Endothelial cell of umbilical vein (primary cell): ENCODE data around the gene LDLRAD3. TPM values are rescaled to one million over a fixed set of nuclear protein-coding genes. Genes with fewer than 3 reads are reported as not detected.

ENCODE experiments used
- BruUV-seq: library from RNA; stranded (reverse); fragments of 400-500 nt; replicated peaks from 2 replicates; lab custom pipeline; 2021; lab: Mats Ljungman, UMichigan
- CTCF ChIA-PET: fragments of 300-600, 350-600 bp; sonication (Branson Sonifier 250); formaldehyde crosslinking; loops from one replicate; lab custom pipeline; 2021; ENCODE audit warnings: antibody characterized with exemption, inconsistent platforms; lab: Charles Lee
- POLR2A ChIA-PET: fragments of 300-600, 350-600 bp; sonication (Branson Sonifier 250); formaldehyde crosslinking; loops from one replicate; lab custom pipeline; 2021; ENCODE audit warnings: antibody characterized with exemption, inconsistent platforms; lab: Charles Lee
- DNase-seq: peaks from one replicate; pipeline ENCODE4 v3.0.0-alpha.2; 2011; ENCODE audit warnings: low read depth, low spot score
- FAIRE-seq: peaks from 2 replicates; lab custom pipeline; 2011; peaks lifted over from hg19 to GRCh38; lab: Jason Lieb, UNC
- H2AFZ ChIP-seq: 2 replicates; pipeline ENCODE4 v1.6.0; 2012; ENCODE audit warnings: low read depth, low read length, control low read depth, inconsistent platforms
- H3K27ac ChIP-seq: 2 replicates; pipeline ENCODE4 v1.5.1; 2011; ENCODE audit warnings: low read depth, mild to moderate bottlenecking, control low read depth, low read length, moderate library complexity; ENCODE audit not compliant: insufficient read depth
- H3K27me3 ChIP-seq, 2 experiments: 2 replicates each; pipeline versions ENCODE4 v1.6.0 to v1.6.1; 2011; ENCODE audit warnings: low read length in 2 of 2, mixed read lengths in 1 of 2; ENCODE audit not compliant: control insufficient read depth in 2 of 2, insufficient read depth in 2 of 2
- H3K36me3 ChIP-seq, 2 experiments: 2 replicates in 1 of 2; 3 replicates in 1 of 2; pipeline ENCODE4 v1.5.1; 2011; ENCODE audit warnings: low read length in 2 of 2, mild to moderate bottlenecking in 1 of 2, moderate library complexity in 1 of 2; ENCODE audit not compliant: control insufficient read depth in 2 of 2, insufficient read depth in 2 of 2; ENCODE audit errors: extremely low read depth in 1 of 2
- H3K4me1 ChIP-seq: 3 replicates; pipeline ENCODE4 v1.5.1; 2011; ENCODE audit warnings: mild to moderate bottlenecking, low read length; ENCODE audit not compliant: control insufficient read depth, insufficient read depth; ENCODE audit errors: extremely low read depth
- H3K4me2 ChIP-seq: 2 replicates; pipeline ENCODE4 v1.6.1; 2011; ENCODE audit warnings: low read length, control low read depth, mixed read lengths; ENCODE audit not compliant: insufficient read depth
- H3K4me3 ChIP-seq, 3 experiments: fragments of 200-600 bp in 1 of 3; sonication (generic), shearing (Covaris generic) in 1 of 3; replicated peaks in 1 of 3; 2 replicates each; pipeline ENCODE4 v1.5.1; 2011 to 2016; ENCODE audit warnings: control low read depth in 3 of 3, low read length in 3 of 3, mild to moderate bottlenecking in 2 of 3, inconsistent platforms in 1 of 3, low read depth in 1 of 3, moderate library complexity in 1 of 3; ENCODE audit not compliant: insufficient read depth in 1 of 3
- H3K79me2 ChIP-seq: 2 replicates; pipeline ENCODE4 v1.6.0; 2012; ENCODE audit warnings: low read length, inconsistent platforms; ENCODE audit not compliant: control insufficient read depth, insufficient read depth
- H3K9ac ChIP-seq: replicated peaks from 2 replicates; pipeline ENCODE3; 2011; ENCODE audit warnings: low read length, control low read depth; ENCODE audit not compliant: insufficient read depth; ENCODE audit errors: extremely low read depth
- H3K9me1 ChIP-seq: replicated peaks from 3 replicates; pipeline ENCODE4 v1.6.0; 2011; ENCODE audit warnings: mild to moderate bottlenecking, low read length; ENCODE audit not compliant: control insufficient read depth, insufficient read depth; ENCODE audit errors: extremely low read depth
- H3K9me3 ChIP-seq: replicated peaks from 2 replicates; pipeline ENCODE4 v1.5.1; 2012; ENCODE audit warnings: low read length, inconsistent platforms; ENCODE audit not compliant: control insufficient read depth, insufficient read depth
- H4K20me1 ChIP-seq: replicated peaks from 2 replicates; pipeline ENCODE3; 2011; ENCODE audit warnings: mild to moderate bottlenecking, low read length; ENCODE audit not compliant: control insufficient read depth, insufficient read depth; ENCODE audit errors: extremely low read depth
- EZH2 ChIP-seq: IDR thresholded peaks from 2 replicates; pipeline ENCODE4 v1.6.1; 2012; ENCODE audit warnings: borderline replicate concordance, low read depth, mild to moderate bottlenecking, moderate library complexity, low read length, inconsistent platforms; ENCODE audit not compliant: severe bottlenecking
- FOS ChIP-seq: IDR thresholded peaks from 2 replicates; pipeline ENCODE4 v1.6.1; 2011; ENCODE audit warnings: mild to moderate bottlenecking, low read length, moderate library complexity, borderline replicate concordance; ENCODE audit not compliant: insufficient read depth
- GATA2 ChIP-seq: IDR thresholded peaks from 2 replicates; pipeline ENCODE4 v1.7.0; 2011; ENCODE audit warnings: low read depth, mild to moderate bottlenecking, moderate library complexity, mixed read lengths, low read length; ENCODE audit not compliant: insufficient read length, insufficient read depth
- JUN ChIP-seq: IDR thresholded peaks from 2 replicates; pipeline ENCODE4 v1.6.1; 2011; ENCODE audit warnings: borderline replicate concordance, low read depth; ENCODE audit not compliant: insufficient read length, insufficient read depth
- MAX ChIP-seq: IDR thresholded peaks from 2 replicates; pipeline ENCODE4 v1.6.1; 2011; ENCODE audit not compliant: insufficient read depth, insufficient read length
- MYC ChIP-seq: IDR thresholded peaks from one replicate; pipeline ENCODE4 v1.6.1; 2011; ENCODE audit warnings: mild to moderate bottlenecking, low read depth, low read length
- POLR2A ChIP-seq: IDR thresholded peaks from 2 replicates; pipeline ENCODE4 v1.6.1; 2012; ENCODE audit warnings: low read depth, mild to moderate bottlenecking, control low read depth, low read length
- POLR2AphosphoS5 ChIP-seq: IDR thresholded peaks from 2 replicates; pipeline ENCODE4 v1.6.1; 2012; ENCODE audit warnings: low read depth, mild to moderate bottlenecking, control low read depth, low read length, moderate library complexity; ENCODE audit not compliant: insufficient read depth
- dilution Hi-C: fragments of 300-500 bp; cut with MboI; formaldehyde crosslinking; loops from one replicate; pipeline ENCODE4 v1.15.0; 2019; ENCODE audit warnings: low sequenced_read_pairs; ENCODE audit not compliant: extremely low pct_ligation_motif_present
- intact Hi-C: fragments of 100-400 bp; cut with micrococcal nuclease; formaldehyde crosslinking; loops from one replicate; pipeline ENCODE4 v1.10.0; 2022
- polyA plus RNA-seq, 4 experiments: library from polyadenylated mRNA; depleted of rRNA in 3 of 4; stranded (reverse) in 3 of 4; unstranded in 1 of 4; fragments of >200 nt; gene quantifications; 2 replicates each; pipeline versions ENCODE4 v1.2.1 to v1.2.3, GENCODE V29; 2011 to 2012; ENCODE audit warnings: missing spikeins in 1 of 4
- total RNA-seq: library from RNA; stranded (reverse); gene quantifications from 2 replicates; pipeline ENCODE4 v1.2.3, GENCODE V29; 2021
- TF ChIP-seq, protein P1 (sequence below), 2 donors: IDR thresholded peaks; 1 replicate in 1 of 2; 2 replicates in 1 of 2; pipeline ENCODE4 v1.5.1; 2011; ENCODE audit warnings: low read length in 2 of 2, mild to moderate bottlenecking in 2 of 2, moderate library complexity in 2 of 2, control low read depth in 1 of 2, inconsistent platforms in 1 of 2, low read depth in 1 of 2; ENCODE audit not compliant: insufficient read depth in 1 of 2; ENCODE audit errors: extremely low read depth in 1 of 2

Gene LDLRAD3
- total and polyA plus RNA-seq, 2 donors (not counting 3 experiments of a cell fraction or from before 2014, with no cell fraction given): 17.9 to 25.1 TPM

DNA sequence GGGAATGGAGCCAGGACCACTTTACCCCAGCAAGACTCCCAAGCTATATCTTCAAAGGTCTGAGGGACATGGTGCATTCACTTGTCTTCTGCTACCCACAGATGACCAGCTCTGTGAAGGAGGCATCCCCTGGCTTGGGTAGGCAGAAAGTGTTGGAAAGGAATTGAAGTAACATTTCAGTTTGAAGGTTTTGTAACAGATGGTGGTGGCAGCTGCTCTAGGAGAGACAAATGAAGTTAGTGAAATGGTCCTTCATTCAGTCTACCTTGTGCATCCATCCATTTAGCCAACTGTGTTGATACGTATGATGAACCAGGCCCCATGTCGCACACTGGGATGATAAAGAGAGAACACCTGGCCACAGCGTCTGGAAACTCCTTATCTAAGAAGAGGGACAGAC, 204.8 kb downstream of the LDLRAD3 start:
- Histone ChIP-seq H3K36me3 (no peaks in the 10 kb centered on the region), H3K27ac (peak overlapping the region; percentile 93), H3K9ac (no peak overlapping the region), H3K27me3 (no peaks in the 10 kb centered on the region), H3K4me2 (no peak overlapping the region), H3K4me3 (no peak overlapping the region), H3K79me2 (no peaks in the 10 kb centered on the region), H4K20me1 (no peaks in the 10 kb centered on the region), H3K9me1 (no peaks in the 10 kb centered on the region), H2AFZ (no peak overlapping the region), H3K4me1 (peaks cover 24% of the 10 kb centered on the region), H3K9me3 (no peaks in the 10 kb centered on the region)
- dilution Hi-C loops (no loop called here), intact Hi-C loops (loop anchor here (1.0 to 5.0 kb wide), 9 partner anchors 17 to 661 kb away; no protein-coding TSS in a partner anchor)
- TF ChIP-seq EZH2 (no peak), MAX (no peak), POLR2AphosphoS5 (no peak), GATA2 (no peak), JUN (no peak), POLR2A (no peak), MYC (no peak), FOS (no peak)
- TF ChIP-seq, protein P1, sequence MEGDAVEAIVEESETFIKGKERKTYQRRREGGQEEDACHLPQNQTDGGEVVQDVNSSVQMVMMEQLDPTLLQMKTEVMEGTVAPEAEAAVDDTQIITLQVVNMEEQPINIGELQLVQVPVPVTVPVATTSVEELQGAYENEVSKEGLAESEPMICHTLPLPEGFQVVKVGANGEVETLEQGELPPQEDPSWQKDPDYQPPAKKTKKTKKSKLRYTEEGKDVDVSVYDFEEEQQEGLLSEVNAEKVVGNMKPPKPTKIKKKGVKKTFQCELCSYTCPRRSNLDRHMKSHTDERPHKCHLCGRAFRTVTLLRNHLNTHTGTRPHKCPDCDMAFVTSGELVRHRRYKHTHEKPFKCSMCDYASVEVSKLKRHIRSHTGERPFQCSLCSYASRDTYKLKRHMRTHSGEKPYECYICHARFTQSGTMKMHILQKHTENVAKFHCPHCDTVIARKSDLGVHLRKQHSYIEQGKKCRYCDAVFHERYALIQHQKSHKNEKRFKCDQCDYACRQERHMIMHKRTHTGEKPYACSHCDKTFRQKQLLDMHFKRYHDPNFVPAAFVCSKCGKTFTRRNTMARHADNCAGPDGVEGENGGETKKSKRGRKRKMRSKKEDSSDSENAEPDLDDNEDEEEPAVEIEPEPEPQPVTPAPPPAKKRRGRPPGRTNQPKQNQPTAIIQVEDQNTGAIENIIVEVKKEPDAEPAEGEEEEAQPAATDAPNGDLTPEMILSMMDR (IDR thresholded peaks at IDR 0.05; ENCODE audit: extremely low read depth in 1 of 2, insufficient read depth in 1 of 2, low read depth in 1 of 2, low read length in 2 of 2): no peak
- no peak for DNase-seq
- no TSS peak for BruUV-seq
- no peak for FAIRE-seq
- CTCF ChIA-PET: interaction anchor here (0.7 to 2.3 kb wide), 4 partner anchors 15 to 327 kb away, joined by 3 to 10 read pairs (median 6); no protein-coding TSS in a partner anchor
- POLR2A ChIA-PET: no interaction called here
